Measurements from ENCODE around the gene DSG3.
A peak's percentile ranks its signal among the peaks of the same experiment; 100 is the strongest.

DNA sequence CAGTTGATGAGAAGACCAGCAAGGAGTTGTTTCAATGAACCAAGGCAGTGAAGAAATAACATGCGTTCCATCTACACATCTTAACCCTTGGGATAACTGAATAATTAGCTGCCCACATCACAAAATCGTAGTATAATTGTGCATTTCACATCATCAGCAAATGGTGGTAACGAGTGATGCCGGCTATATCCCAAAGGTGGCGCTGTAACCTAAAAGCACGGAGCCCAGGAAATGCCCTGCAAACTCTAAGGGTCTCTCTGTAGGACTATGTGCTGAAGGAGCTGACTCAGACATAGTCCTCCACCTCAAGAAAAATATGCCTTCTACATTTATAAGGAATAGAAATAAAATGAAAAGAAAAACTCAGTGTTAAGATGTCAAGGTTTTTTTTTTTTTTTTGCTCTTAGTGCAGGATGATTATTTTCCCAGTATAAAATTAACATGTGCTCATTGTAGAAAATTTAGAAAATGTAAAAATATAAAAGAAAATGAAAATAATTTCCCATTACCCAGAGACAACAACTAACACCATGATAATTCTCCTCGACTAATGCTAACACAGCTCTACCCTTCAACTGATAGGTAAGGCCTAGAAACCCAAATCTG is 23.1 kb upstream of the DSG3 start:
- TF ChIP-seq, protein P1, sequence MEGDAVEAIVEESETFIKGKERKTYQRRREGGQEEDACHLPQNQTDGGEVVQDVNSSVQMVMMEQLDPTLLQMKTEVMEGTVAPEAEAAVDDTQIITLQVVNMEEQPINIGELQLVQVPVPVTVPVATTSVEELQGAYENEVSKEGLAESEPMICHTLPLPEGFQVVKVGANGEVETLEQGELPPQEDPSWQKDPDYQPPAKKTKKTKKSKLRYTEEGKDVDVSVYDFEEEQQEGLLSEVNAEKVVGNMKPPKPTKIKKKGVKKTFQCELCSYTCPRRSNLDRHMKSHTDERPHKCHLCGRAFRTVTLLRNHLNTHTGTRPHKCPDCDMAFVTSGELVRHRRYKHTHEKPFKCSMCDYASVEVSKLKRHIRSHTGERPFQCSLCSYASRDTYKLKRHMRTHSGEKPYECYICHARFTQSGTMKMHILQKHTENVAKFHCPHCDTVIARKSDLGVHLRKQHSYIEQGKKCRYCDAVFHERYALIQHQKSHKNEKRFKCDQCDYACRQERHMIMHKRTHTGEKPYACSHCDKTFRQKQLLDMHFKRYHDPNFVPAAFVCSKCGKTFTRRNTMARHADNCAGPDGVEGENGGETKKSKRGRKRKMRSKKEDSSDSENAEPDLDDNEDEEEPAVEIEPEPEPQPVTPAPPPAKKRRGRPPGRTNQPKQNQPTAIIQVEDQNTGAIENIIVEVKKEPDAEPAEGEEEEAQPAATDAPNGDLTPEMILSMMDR (IDR thresholded peaks at IDR 0.05), result peak; percentile 95
- no peak for TF ChIP-seq EZH2 (IDR thresholded peaks at IDR 0.05)
- TF ChIP-seq EZH2phosphoT487 (IDR thresholded peaks at IDR 0.05), result no peak

All from neural progenitor cell (in vitro differentiated cells).